ENCODE results near the gene EPB41L2. TPM values are rescaled to one million over a fixed set of nuclear protein-coding genes. Genes with fewer than 3 reads are reported as not detected.

EPB41L2 gene
- total RNA-seq, 1 experiment from 2014 or later = 199 TPM

DNA sequence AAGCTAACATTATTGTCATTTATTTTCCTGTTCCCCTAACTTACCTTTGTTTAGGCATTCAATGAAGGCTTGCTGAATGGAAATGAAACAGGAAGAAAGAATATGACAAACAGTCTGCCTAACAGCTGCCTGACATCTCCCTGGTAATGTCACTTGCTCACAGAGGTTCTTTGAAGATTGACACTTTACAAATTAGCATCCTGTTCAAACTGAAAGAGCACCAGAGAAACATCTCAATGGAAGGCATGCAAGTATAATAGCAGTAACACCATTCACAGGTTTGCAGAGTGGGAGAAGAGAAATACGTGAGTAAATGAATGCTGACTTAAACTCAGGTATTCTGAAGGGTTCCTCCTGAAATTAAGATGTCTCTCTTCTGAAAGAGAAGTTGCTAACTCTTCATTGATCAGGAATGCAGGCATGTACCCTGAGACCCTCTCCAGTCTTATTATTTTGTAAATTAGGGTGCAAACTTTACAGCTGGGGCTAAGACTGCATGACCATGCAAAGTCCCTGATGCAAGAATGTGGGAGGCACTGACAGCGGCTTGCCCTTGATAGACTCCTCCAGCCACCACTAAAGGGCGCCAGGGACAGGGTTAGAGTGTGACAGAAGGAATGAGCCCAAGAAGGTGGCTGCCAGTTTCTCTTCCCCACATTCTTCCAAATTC, 237.1 kb downstream of the EPB41L2 start:
- ATAC-seq (no peak), DNase-seq (ENCODE audit: low read depth, low spot score) (no peak)
- intact Hi-C loops (cut with micrococcal nuclease; ENCODE audit: unreplicated experiment) = no loop called here
- ChIA-PET POLR2A (no interaction called here), CTCF (no interaction called here)
- no peaks in the 10 kb centered on the region for H3K27me3 ChIP-seq (ENCODE audit: control insufficient read depth, insufficient read depth, low read length)
- H3K36me3 ChIP-seq (ENCODE audit: control insufficient read depth, insufficient read depth, low read length) = no peaks in the 10 kb centered on the region
- in situ Hi-C loops (cut with HindIII; ENCODE audit: low pct_unique_long_range_greater_than_20kb, low sequenced_read_pairs) = no loop called here
- H3K9me3 ChIP-seq (ENCODE audit: control insufficient read depth, insufficient read depth, low read depth, low read length) = no peaks in the 10 kb centered on the region
- TF ChIP-seq CTCF (IDR thresholded peaks at IDR 0.05) (no peak), REST (IDR thresholded peaks at IDR 0.05; ENCODE audit: insufficient read depth in 1 of 2, low read depth in 2 of 2, low read length in 1 of 2) (no peak), TCF7L2 (IDR thresholded peaks at IDR 0.05; ENCODE audit: low read depth, low read length) (no peak), SIN3A (IDR thresholded peaks at IDR 0.05; ENCODE audit: borderline replicate concordance, insufficient read depth, low read depth, low read length) (no peak)
- no peak overlapping the region for H3K4me3 ChIP-seq (ENCODE audit: low read depth in 2 of 2, low read length in 2 of 2)
- no TSS peak for BruUV-seq (replicated peaks)
- no peak overlapping the region for H3K27ac ChIP-seq (ENCODE audit: low read length)
- H3K4me1 ChIP-seq (ENCODE audit: control insufficient read depth, insufficient read depth, low read length) = no peaks in the 10 kb centered on the region

DNA sequence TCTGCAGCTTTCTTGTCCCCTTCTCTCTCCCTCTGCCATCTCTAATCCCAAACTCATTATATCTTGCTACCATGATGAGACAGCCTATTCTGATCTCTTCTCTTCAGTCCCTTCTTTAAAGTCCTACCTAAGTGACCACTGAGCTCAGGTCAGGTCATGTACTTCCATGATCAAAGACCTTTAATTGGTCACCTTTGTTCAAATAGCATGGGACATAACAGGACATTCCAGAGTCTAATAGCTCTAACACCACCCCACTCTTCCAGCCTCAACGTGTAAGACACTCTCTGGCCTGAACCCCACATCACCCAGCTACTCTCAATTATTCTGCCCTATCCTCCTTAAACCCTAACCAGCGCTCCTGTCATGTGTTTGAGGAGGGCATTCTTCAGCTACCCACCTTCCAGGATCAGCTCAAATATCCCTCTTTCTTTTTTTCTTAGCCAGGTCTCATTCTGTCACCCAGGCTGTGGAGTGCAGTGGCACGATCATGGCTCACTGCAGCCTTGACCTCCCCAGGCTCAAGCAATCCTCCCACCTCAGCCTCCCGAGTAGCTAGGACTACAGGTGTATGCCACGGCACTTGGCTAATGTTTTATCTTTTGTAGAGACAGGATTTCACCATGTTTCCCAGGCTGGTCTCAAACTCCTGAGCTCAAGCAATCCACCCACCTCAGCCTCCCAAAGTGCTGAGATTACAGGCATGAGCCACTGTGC, 237.9 kb downstream of the EPB41L2 start:
- H3K27ac ChIP-seq (ENCODE audit: low read length) = no peak overlapping the region
- no peaks in the 10 kb centered on the region for H3K9me3 ChIP-seq (ENCODE audit: control insufficient read depth, insufficient read depth, low read depth, low read length)
- no TSS peak for BruUV-seq (replicated peaks)
- ChIA-PET CTCF (no interaction called here), POLR2A (interaction anchor here (0.6 kb wide), 1 partner anchor 13 kb away, joined by 3 read pairs; no protein-coding TSS in a partner anchor)
- intact Hi-C loops (cut with micrococcal nuclease; ENCODE audit: unreplicated experiment) = no loop called here
- DNase-seq (ENCODE audit: low read depth, low spot score) (no peak), ATAC-seq (no peak)
- no peaks in the 10 kb centered on the region for H3K36me3 ChIP-seq (ENCODE audit: control insufficient read depth, insufficient read depth, low read length)
- no peaks in the 10 kb centered on the region for H3K4me1 ChIP-seq (ENCODE audit: control insufficient read depth, insufficient read depth, low read length)
- H3K27me3 ChIP-seq (ENCODE audit: control insufficient read depth, insufficient read depth, low read length) = no peaks in the 10 kb centered on the region
- in situ Hi-C loops (cut with HindIII; ENCODE audit: low pct_unique_long_range_greater_than_20kb, low sequenced_read_pairs) = no loop called here
- H3K4me3 ChIP-seq (ENCODE audit: low read depth in 2 of 2, low read length in 2 of 2) = no peak overlapping the region
- no peak for TF ChIP-seq CTCF (IDR thresholded peaks at IDR 0.05)
- TF ChIP-seq TCF7L2 (IDR thresholded peaks at IDR 0.05; ENCODE audit: low read depth, low read length) = no peak
- TF ChIP-seq POLR2AphosphoS5 (IDR thresholded peaks at IDR 0.05; ENCODE audit: low read depth, low read length) = no peak
- no peak for TF ChIP-seq SIN3A (IDR thresholded peaks at IDR 0.05; ENCODE audit: borderline replicate concordance, insufficient read depth, low read depth, low read length)
- TF ChIP-seq REST (IDR thresholded peaks at IDR 0.05; ENCODE audit: insufficient read depth in 1 of 2, low read depth in 2 of 2, low read length in 1 of 2) = no peak
